GM12864 (cell line): ENCODE data around the gene KIAA0753.

Experiments used
- DNase-seq: peaks from one replicate; pipeline ENCODE4 v3.0.0-alpha.2; 2011; ENCODE audit warnings: low read depth
- H3K4me3 ChIP-seq: 2 replicates; pipeline ENCODE4 v1.5.1; 2011; ENCODE audit warnings: mild to moderate bottlenecking, low read depth, low read length, control low read depth
- CTCF ChIP-seq: IDR thresholded peaks from 2 replicates; pipeline ENCODE4 v1.5.1; 2011; ENCODE audit warnings: low read depth, mild to moderate bottlenecking, moderate library complexity, low read length, control low read depth, inconsistent platforms; ENCODE audit errors: missing control alignments

The KIAA0753 gene

DNA sequence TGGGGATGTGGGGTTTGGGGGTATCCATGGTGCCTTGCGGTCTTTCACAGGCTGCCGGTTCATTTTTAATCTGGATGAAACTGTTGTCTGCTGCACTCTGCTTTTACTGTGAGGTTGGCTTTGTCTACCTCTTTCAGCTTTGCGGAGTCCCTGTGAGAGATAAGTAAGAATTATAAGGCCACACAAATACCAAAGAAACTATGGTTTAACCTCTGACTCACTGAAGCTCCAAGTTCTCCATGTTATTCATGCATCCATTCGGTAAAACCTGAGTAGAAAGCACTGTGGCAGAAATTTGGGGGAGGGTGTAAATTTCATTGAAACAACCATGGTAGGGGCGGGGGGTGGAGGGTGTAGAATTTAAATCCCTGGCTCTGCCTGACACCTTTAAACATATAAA is 30.5 kb downstream of the KIAA0753 start:
- DNase-seq = no peak
- no peak overlapping the region for H3K4me3 ChIP-seq
- TF ChIP-seq CTCF = no peak

- DNase-seq = no peak
- no peak for TF ChIP-seq CTCF
- H3K4me3 ChIP-seq = no peak overlapping the region
Measured at GRCh38 chr17:6608321-6608720, 32.2 kb downstream of the KIAA0753 start.

DNA sequence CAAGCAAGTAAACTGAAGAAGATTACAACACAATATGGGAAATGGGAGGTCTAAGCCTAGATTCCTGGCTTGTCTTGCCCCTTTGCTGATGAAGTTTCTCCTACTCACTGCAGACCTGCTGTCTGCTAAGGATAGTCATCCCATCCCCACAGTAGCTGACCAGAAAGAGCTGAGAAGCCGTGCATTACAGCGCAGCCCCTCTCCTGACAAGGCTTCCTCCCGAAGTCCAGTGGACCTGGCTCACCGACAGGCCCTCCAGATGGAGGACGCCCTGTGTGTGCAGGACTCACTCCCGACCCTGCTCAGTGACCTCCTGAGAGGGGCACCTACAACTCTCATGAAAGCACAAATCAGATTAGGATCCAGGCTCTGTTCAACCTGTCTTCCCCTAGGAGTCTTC is 35.4 kb downstream of the KIAA0753 start:
- H3K4me3 ChIP-seq = no peak overlapping the region
- no peak for DNase-seq
- no peak for TF ChIP-seq CTCF

GRCh38 chr17:6603744-6604325 is 36.7 kb downstream of the KIAA0753 start:
- no peak overlapping the region for H3K4me3 ChIP-seq
- TF ChIP-seq CTCF = no peak
- no peak for DNase-seq

DNA sequence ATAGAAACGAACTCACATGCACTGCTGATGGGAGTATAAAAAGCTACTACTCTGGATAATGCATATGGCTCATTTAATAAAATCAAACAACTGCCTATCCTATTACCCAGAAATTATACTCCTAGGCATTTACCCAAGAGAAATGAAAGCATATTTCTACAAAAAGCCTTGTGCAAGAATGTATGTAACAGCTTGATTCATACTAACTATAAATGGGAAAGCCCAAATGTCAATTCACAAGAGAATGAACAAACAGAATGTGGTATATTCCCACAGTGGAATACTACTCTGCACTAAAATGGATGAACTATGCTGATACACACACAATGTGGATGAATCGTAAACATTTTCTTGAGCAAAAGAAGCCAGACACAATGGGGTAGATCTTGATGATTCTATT is 38.4 kb downstream of the KIAA0753 start:
- TF ChIP-seq CTCF = no peak
- no peak overlapping the region for H3K4me3 ChIP-seq
- no peak for DNase-seq

- no peak for DNase-seq
- TF ChIP-seq CTCF = no peak
- H3K4me3 ChIP-seq = no peak overlapping the region
Measured at GRCh38 chr17:6599364-6599763, 41.1 kb downstream of the KIAA0753 start.

DNA sequence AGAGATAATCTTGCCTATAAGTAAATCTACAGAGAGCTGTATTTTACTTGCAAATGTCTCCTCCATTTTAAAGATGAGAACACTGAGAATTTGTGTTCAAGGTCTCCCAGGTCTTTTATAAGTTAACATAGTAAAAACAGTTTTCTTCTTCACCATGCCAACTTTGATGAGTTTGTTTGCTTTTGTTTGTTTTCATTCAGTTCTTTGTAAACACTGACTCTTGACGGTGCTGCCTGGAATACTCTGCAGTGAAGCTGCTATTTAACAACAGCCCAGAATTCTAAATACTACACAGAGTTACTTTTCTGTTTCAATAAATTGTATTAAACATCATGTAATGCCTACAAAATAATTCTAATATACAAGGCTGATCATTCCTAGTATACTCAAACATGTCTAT is 42.8 kb downstream of the KIAA0753 start:
- TF ChIP-seq CTCF = no peak
- no peak for DNase-seq
- no peak overlapping the region for H3K4me3 ChIP-seq
